HepG2 (cell line): ENCODE measurements around the gene MRNIP. TPM values are rescaled to one million over a fixed set of nuclear protein-coding genes. Genes with fewer than 3 reads are reported as not detected.

Source experiments
- ATF7-NPFF ChIP-seq: sonication (generic); formaldehyde crosslinking; IDR thresholded peaks from 2 replicates; pipeline ENCODE4 v1.8.1; 2023; ENCODE audit warnings: mild to moderate bottlenecking, low read depth, missing genetic modification reagents, moderate library complexity
- DNMT3B ChIP-seq: conservative IDR thresholded peaks from 2 replicates; pipeline ENCODE4 v1.6.1; 2016; ENCODE audit warnings: missing biosample characterization, control low read depth
- FLYWCH1 ChIP-seq: sonication (generic); formaldehyde crosslinking; IDR thresholded peaks from 2 replicates; pipeline ENCODE4 v1.8.1; 2023; ENCODE audit warnings: mild to moderate bottlenecking, missing genetic modification reagents
- FOXK2 ChIP-seq: fragments of 450-650 bp; IDR thresholded peaks from 2 replicates; pipeline ENCODE4 v1.6.1; 2016
- HOXA9 ChIP-seq: sonication (generic); formaldehyde crosslinking; IDR thresholded peaks from 2 replicates; pipeline ENCODE4 v1.8.1; 2022; ENCODE audit warnings: missing genetic modification reagents, mild to moderate bottlenecking, moderate library complexity, borderline replicate concordance
- RFX5 ChIP-seq: IDR thresholded peaks from 2 replicates; pipeline ENCODE4 v1.6.1; 2011; ENCODE audit warnings: low read depth, low read length, improper control_type of control experiment
- SMC3 ChIP-seq: IDR thresholded peaks from 2 replicates; pipeline ENCODE4 v1.6.1; 2011; ENCODE audit warnings: low read length, improper control_type of control experiment
- SRSF4 ChIP-seq: fragments of 200-400 bp; formaldehyde crosslinking; IDR thresholded peaks from one replicate; pipeline ENCODE4 v1.6.1; 2018; ENCODE audit warnings: mild to moderate bottlenecking, low read depth, low read length, moderate library complexity; ENCODE audit not compliant: poor library complexity, severe bottlenecking
- TBL1XR1 ChIP-seq: fragments of 150-350 bp; IDR thresholded peaks from 2 replicates; pipeline ENCODE4 v1.6.1; 2014; ENCODE audit warnings: borderline replicate concordance, low read length; ENCODE audit not compliant: partially characterized antibody
- TOPORS ChIP-seq: sonication (generic); formaldehyde crosslinking; IDR thresholded peaks from 2 replicates; pipeline ENCODE4 v1.8.0; 2023; ENCODE audit warnings: mild to moderate bottlenecking, missing genetic modification reagents
- ZC3H4 ChIP-seq: sonication (generic); formaldehyde crosslinking; IDR thresholded peaks from 2 replicates; pipeline ENCODE4 v1.4.0; 2020; ENCODE audit warnings: missing genetic modification reagents, borderline replicate concordance
- ZNF10 ChIP-seq: sonication (generic); formaldehyde crosslinking; IDR thresholded peaks from 2 replicates; pipeline ENCODE4 v1.4.0; 2020; ENCODE audit warnings: mild to moderate bottlenecking, low read depth, missing genetic modification reagents, borderline replicate concordance
- ZNF160 ChIP-seq: sonication (generic); formaldehyde crosslinking; IDR thresholded peaks from 2 replicates; pipeline ENCODE4 v1.8.0; 2022; ENCODE audit warnings: mild to moderate bottlenecking, inconsistent platforms, missing genetic modification reagents
- ZNF619 ChIP-seq: sonication (generic); formaldehyde crosslinking; IDR thresholded peaks from 2 replicates; pipeline ENCODE4 v1.4.0; 2020; ENCODE audit warnings: mild to moderate bottlenecking, missing genetic modification reagents
- ZNF629 ChIP-seq: sonication (generic); formaldehyde crosslinking; conservative IDR thresholded peaks from 2 replicates; pipeline ENCODE4 v1.5.0; 2020; ENCODE audit warnings: missing genetic modification reagents
- ZNF644 ChIP-seq: IDR thresholded peaks from 2 replicates; pipeline ENCODE4 v1.6.1; 2016; ENCODE audit warnings: low read depth
- ZNF7 ChIP-seq: IDR thresholded peaks from 2 replicates; pipeline ENCODE4 v1.6.1; 2016; ENCODE audit warnings: missing biosample characterization, missing genetic modification reagents
- ZNF780A ChIP-seq: sonication (generic); formaldehyde crosslinking; IDR thresholded peaks from 2 replicates; pipeline ENCODE4 v1.8.0; 2022; ENCODE audit warnings: mild to moderate bottlenecking, missing genetic modification reagents, moderate library complexity
- polyA plus RNA-seq, 8 experiments: library from polyadenylated mRNA; depleted of rRNA in 3 of 8; stranded (reverse) in 7 of 8; unstranded in 1 of 8; fragments of >200 nt; fragmentation: Illumina TruSeq in 4 of 8; extraction: Trizol in 4 of 8; gene quantifications; 2 replicates each; pipeline versions ENCODE4 v1.2.1 to v1.2.3, GENCODE V29; 2011 to 2016; ENCODE audit warnings: low read depth in 4 of 8, missing spikeins in 1 of 8, mixed read lengths in 1 of 8; ENCODE audit not compliant: insufficient read depth in 1 of 8
- total RNA-seq, 5 experiments: library from RNA; depleted of rRNA; stranded (reverse); fragments of >200 nt; fragmentation: Illumina TruSeq; extraction: Trizol; gene quantifications; 2 replicates each; pipeline ENCODE4 v1.2.3, GENCODE V29; 2016; ENCODE audit warnings: low read depth in 1 of 5
- TF ChIP-seq, protein P1 (sequence below): sonication (generic); formaldehyde crosslinking; IDR thresholded peaks from 2 replicates; pipeline ENCODE4 v1.4.0; 2020; ENCODE audit warnings: missing genetic modification reagents, borderline replicate concordance
- TF ChIP-seq, protein P2 (sequence below): sonication (generic); formaldehyde crosslinking; IDR thresholded peaks from 2 replicates; pipeline ENCODE4 v1.8.1; 2023; ENCODE audit warnings: mild to moderate bottlenecking, moderate library complexity, missing genetic modification reagents
- TF ChIP-seq, protein P3 (sequence below): sonication (generic); formaldehyde crosslinking; IDR thresholded peaks from 2 replicates; pipeline ENCODE4 v1.4.0; 2020; ENCODE audit warnings: mild to moderate bottlenecking, missing genetic modification reagents
- TF ChIP-seq, protein P4 (sequence below): sonication (generic); formaldehyde crosslinking; IDR thresholded peaks from 2 replicates; pipeline ENCODE4 v1.4.0; 2020; ENCODE audit warnings: mild to moderate bottlenecking, missing genetic modification reagents

MRNIP gene
- total and polyA plus RNA-seq, 2 of the 13 experiments (the other 11 are each of a cell fraction or from before 2014, with no cell fraction given): 15.5 to 34.1 TPM

DNA sequence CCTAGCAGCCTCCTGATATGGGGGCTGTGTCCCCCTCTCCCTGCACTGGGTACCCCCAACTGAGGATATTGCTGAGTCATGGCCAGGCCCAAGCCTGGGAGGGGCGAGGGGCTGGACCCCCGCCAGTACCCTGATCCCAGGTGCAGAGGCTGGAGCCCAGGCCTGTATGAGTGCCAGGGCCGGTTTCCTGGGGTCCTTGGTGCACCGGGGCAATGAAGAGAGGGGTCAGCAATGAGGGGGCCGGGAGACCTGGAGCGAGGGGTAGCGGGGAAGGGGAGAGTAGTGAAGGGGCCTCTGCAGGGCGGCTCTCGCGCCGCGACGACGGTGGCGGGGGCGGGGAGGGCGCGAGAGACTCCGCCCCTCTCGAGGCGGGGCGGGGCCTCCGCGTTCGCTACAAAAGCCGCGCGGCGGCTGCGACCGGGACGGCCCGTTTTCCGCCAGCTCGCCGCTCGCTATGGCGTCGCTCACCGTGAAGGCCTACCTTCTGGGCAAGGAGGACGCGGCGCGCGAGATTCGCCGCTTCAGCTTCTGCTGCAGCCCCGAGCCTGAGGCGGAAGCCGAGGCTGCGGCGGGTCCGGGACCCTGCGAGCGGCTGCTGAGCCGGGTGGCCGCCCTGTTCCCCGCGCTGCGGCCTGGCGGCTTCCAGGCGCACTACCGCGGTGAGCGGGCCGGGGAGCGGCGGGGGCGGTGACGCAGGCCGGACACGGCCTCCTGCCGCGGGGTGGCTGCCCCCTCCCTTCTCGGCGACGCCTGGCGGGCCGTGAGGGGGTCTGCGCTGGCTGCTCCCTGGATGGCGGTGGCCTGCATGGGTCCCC, 37.9 kb downstream of the MRNIP start, which contains the start of gene SQSTM1 (continued):
- TF ChIP-seq FLYWCH1 (CRISPR knock-in tag) (no peak), ZNF10 (CRISPR knock-in tag) (no peak), HOXA9 (CRISPR knock-in tag) (no peak), FOXK2 (no peak), ZC3H4 (CRISPR knock-in tag) (no peak; the same call in 1 of the 2 replicates), TOPORS (peak; percentile 44; the same call in 1 of the 2 replicates), DNMT3B (CRISPR knock-in tag) (no peak), ZNF629 (CRISPR knock-in tag) (no peak; the same call in 1 of the 2 replicates), SRSF4 (no peak), ATF7-NPFF (CRISPR knock-in tag) (peak; percentile 93), TBL1XR1 (no peak), ZNF619 (CRISPR knock-in tag) (no peak; the same call in 1 of the 2 replicates), ZNF7 (CRISPR knock-in tag) (no peak), ZNF160 (CRISPR knock-in tag) (peak; percentile 44; the same call in 1 of the 2 replicates), ZNF644 (CRISPR knock-in tag) (no peak), SMC3 (no peak), RFX5 (no peak), ZNF780A (CRISPR knock-in tag) (no peak)
- TF ChIP-seq, protein P1, sequence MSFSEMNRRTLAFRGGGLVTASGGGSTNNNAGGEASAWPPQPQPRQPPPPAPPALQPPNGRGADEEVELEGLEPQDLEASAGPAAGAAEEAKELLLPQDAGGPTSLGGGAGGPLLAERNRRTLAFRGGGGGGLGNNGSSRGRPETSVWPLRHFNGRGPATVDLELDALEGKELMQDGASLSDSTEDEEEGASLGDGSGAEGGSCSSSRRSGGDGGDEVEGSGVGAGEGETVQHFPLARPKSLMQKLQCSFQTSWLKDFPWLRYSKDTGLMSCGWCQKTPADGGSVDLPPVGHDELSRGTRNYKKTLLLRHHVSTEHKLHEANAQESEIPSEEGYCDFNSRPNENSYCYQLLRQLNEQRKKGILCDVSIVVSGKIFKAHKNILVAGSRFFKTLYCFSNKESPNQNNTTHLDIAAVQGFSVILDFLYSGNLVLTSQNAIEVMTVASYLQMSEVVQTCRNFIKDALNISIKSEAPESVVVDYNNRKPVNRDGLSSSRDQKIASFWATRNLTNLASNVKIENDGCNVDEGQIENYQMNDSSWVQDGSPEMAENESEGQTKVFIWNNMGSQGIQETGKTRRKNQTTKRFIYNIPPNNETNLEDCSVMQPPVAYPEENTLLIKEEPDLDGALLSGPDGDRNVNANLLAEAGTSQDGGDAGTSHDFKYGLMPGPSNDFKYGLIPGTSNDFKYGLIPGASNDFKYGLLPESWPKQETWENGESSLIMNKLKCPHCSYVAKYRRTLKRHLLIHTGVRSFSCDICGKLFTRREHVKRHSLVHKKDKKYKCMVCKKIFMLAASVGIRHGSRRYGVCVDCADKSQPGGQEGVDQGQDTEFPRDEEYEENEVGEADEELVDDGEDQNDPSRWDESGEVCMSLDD (CRISPR knock-in tag): no peak
- TF ChIP-seq, protein P2, sequence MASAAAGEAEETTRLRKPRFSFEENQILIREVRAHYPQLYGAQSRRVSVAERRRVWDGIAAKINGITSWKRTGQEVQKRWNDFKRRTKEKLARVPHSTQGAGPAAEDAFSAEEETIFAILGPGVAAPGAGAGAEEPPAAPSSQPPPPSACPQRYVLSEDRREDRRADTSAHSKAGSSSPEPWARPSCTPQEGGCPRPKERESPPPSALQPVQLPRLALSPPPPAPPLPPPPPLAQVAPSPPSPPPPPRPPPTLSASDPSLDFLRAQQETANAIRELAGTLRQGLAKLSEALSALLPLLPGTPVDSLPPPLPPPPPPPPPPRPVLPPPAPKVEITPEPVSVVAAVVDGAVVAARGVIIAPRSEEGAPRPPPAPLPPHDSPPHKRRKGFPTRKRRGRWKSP (CRISPR knock-in tag): no peak
- TF ChIP-seq, protein P3, sequence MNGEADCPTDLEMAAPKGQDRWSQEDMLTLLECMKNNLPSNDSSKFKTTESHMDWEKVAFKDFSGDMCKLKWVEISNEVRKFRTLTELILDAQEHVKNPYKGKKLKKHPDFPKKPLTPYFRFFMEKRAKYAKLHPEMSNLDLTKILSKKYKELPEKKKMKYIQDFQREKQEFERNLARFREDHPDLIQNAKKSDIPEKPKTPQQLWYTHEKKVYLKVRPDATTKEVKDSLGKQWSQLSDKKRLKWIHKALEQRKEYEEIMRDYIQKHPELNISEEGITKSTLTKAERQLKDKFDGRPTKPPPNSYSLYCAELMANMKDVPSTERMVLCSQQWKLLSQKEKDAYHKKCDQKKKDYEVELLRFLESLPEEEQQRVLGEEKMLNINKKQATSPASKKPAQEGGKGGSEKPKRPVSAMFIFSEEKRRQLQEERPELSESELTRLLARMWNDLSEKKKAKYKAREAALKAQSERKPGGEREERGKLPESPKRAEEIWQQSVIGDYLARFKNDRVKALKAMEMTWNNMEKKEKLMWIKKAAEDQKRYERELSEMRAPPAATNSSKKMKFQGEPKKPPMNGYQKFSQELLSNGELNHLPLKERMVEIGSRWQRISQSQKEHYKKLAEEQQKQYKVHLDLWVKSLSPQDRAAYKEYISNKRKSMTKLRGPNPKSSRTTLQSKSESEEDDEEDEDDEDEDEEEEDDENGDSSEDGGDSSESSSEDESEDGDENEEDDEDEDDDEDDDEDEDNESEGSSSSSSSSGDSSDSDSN (CRISPR knock-in tag): peak; percentile 71; the same call in 1 of the 2 replicates
- TF ChIP-seq, protein P4, sequence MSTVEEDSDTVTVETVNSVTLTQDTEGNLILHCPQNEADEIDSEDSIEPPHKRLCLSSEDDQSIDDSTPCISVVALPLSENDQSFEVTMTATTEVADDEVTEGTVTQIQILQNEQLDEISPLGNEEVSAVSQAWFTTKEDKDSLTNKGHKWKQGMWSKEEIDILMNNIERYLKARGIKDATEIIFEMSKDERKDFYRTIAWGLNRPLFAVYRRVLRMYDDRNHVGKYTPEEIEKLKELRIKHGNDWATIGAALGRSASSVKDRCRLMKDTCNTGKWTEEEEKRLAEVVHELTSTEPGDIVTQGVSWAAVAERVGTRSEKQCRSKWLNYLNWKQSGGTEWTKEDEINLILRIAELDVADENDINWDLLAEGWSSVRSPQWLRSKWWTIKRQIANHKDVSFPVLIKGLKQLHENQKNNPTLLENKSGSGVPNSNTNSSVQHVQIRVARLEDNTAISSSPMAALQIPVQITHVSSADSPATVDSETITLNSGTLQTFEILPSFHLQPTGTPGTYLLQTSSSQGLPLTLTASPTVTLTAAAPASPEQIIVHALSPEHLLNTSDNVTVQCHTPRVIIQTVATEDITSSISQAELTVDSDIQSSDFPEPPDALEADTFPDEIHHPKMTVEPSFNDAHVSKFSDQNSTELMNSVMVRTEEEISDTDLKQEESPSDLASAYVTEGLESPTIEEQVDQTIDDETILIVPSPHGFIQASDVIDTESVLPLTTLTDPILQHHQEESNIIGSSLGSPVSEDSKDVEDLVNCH (CRISPR knock-in tag): no peak
